ENCODE measurements around the gene TOR3A. TPM values are rescaled to one million over a fixed set of nuclear protein-coding genes. Genes with fewer than 3 reads are reported as not detected.
A peak's percentile ranks its signal among the peaks of the same experiment; 100 is the strongest.

TOR3A gene
- total and polyA plus RNA-seq, 2 of the 13 experiments (the other 11 are each of a cell fraction or from before 2014, with no cell fraction given) = 14.7 to 28.4 TPM

DNA sequence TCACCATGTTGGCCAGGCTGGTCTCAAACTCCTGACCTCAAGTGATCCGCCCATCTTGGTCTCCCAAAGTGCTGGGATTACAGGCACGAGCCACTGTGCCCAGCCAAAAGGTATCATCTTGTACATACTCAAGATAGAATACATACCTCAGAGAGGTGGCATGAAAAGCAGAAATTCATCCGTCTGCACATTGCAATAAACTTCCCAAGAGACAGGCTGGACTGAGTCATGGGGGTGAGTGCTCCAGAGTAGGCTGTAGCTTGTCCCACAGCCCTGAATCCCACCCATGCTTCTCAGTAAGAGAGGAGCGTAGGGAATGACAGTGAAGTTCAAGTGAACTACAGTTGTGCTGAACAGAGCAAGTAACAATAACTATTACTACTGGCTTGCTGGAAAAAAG is 19.7 kb downstream of the TOR3A start:
- DNase-seq (ENCODE audit: low spot score) = no peak
- Histone ChIP-seq H3K4me3 (replicated peaks in 1 of 3; ENCODE audit: insufficient read depth in 1 of 3, low read depth in 2 of 3, low read length in 3 of 3) (no peak overlapping the region), H3K4me2 (ENCODE audit: low read depth, low read length) (no peak overlapping the region), H4K20me1 (ENCODE audit: insufficient read depth, low read length) (no peaks in the 10 kb centered on the region), H3K36me3 (replicated peaks in 1 of 2; ENCODE audit: control insufficient read depth in 1 of 2, insufficient read depth in 2 of 2, low read length in 2 of 2) (peaks cover 3 to 10% of the 10 kb centered on the region in 2 experiments; a peak in 3 of 5 replicates), H3K27me3 (ENCODE audit: control insufficient read depth in 1 of 2, insufficient read depth in 2 of 2, low read length in 2 of 2) (no peaks in the 10 kb centered on the region), H3K27ac (ENCODE audit: extremely low read length, insufficient read depth, low read length) (no peak overlapping the region), H3K9ac (ENCODE audit: insufficient read depth, low read depth, low read length) (no peak overlapping the region), H2AFZ (ENCODE audit: low read length) (no peak overlapping the region), H3K79me2 (ENCODE audit: insufficient read depth, low read length) (no peaks in the 10 kb centered on the region), H3K4me1 (ENCODE audit: insufficient read depth, low read length) (peaks cover 59% of the 10 kb centered on the region), H3K9me3 (ENCODE audit: low read length) (no peaks in the 10 kb centered on the region)
- no TSS peak for BruUV-seq (replicated peaks)
- TF ChIP-seq PHF20 (CRISPR knock-in tag; IDR thresholded peaks at IDR 0.05) (no peak), ZNF367 (CRISPR knock-in tag; IDR thresholded peaks at IDR 0.05; ENCODE audit: borderline replicate concordance) (no peak), PPARG (CRISPR knock-in tag; conservative IDR thresholded peaks at IDR 0.05) (no peak), DPF2 (CRISPR knock-in tag; IDR thresholded peaks at IDR 0.05; ENCODE audit: borderline replicate concordance, low read depth) (no peak), NAIF1 (CRISPR knock-in tag; IDR thresholded peaks at IDR 0.05; ENCODE audit: borderline replicate concordance) (no peak)
- in situ Hi-C loops (cut with HindIII; ENCODE audit: extremely low pct_ligation_motif_present, low pct_unique_long_range_greater_than_20kb) = no loop called here
- no peak for ATAC-seq
- intact Hi-C loops (cut with micrococcal nuclease; ENCODE audit: unreplicated experiment) = no loop called here
- 96% methylated on average over 4 of the region's 4 CpGs for WGBS (ENCODE audit: low lambda C conversion rate)
- ChIA-PET CTCF (ENCODE audit: low intra/inter-chr PET ratio, low total read pairs) (no interaction called here), POLR2A (interaction anchor here (1.5 kb wide), 1 partner anchor 10 kb away, joined by 5 read pairs; no protein-coding TSS in a partner anchor)
- FAIRE-seq = no peak

DNA sequence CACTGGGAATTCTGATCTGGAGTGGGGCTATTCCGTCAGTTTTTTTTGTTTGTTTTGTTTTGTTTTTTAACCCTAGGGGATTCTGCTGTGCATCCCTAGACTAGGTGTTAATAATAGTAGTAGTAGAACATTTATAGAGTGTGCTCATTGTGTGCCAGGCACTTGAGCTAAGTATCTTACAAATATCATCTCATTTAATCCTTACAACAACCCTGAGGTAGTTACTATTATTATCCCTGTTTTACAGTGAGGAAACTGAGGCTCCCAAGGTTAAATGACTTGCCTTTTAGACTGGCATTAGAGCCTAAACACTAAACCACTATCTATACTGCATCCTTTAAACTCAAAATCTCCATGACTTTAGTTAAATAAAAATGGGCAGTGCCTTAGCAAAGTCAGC is 22.1 kb downstream of the TOR3A start:
- H3K4me3 ChIP-seq (replicated peaks in 1 of 3; ENCODE audit: insufficient read depth in 1 of 3, low read depth in 2 of 3, low read length in 3 of 3) = no peak overlapping the region
- H3K4me2 ChIP-seq (ENCODE audit: low read depth, low read length) = peak overlapping the region; percentile 64
- in situ Hi-C loops (cut with HindIII; ENCODE audit: extremely low pct_ligation_motif_present, low pct_unique_long_range_greater_than_20kb) (no loop called here), intact Hi-C loops (cut with micrococcal nuclease; ENCODE audit: unreplicated experiment) (no loop called here)
- FAIRE-seq (no peak), DNase-seq (ENCODE audit: low spot score) (no peak), ATAC-seq (no peak)
- H4K20me1 ChIP-seq (ENCODE audit: insufficient read depth, low read length) = no peaks in the 10 kb centered on the region
- H3K27ac ChIP-seq (ENCODE audit: extremely low read length, insufficient read depth, low read length) = peak overlapping the region; percentile 66
- H3K9ac ChIP-seq (ENCODE audit: insufficient read depth, low read depth, low read length) = peak overlapping the region; percentile 10; the same call in 1 of the 2 replicates
- H3K9me3 ChIP-seq (ENCODE audit: low read length) = no peaks in the 10 kb centered on the region
- peak; percentile 76; the same call in 1 of the 2 replicates for TF ChIP-seq REPIN1 (CRISPR knock-in tag; IDR thresholded peaks at IDR 0.05; ENCODE audit: borderline replicate concordance, low read depth)
- no peak for TF ChIP-seq GPN1 (CRISPR knock-in tag; IDR thresholded peaks at IDR 0.05; ENCODE audit: borderline replicate concordance)
- H3K79me2 ChIP-seq (ENCODE audit: insufficient read depth, low read length) = no peaks in the 10 kb centered on the region
- WGBS (ENCODE audit: low lambda C conversion rate) = 96% methylated on average over 1 of the region's 1 CpG
- H3K36me3 ChIP-seq (replicated peaks in 1 of 2; ENCODE audit: control insufficient read depth in 1 of 2, insufficient read depth in 2 of 2, low read length in 2 of 2) = peaks cover 9 to 27% of the 10 kb centered on the region in 2 experiments
- BruUV-seq (replicated peaks) = no TSS peak
- ChIA-PET CTCF (ENCODE audit: low intra/inter-chr PET ratio, low total read pairs) (no interaction called here), POLR2A (interaction anchor here (0.7 kb wide), 1 partner anchor 22 kb away, joined by 3 read pairs; no protein-coding TSS in a partner anchor)
- no peak overlapping the region for H2AFZ ChIP-seq (ENCODE audit: low read length)
- no peaks in the 10 kb centered on the region for H3K27me3 ChIP-seq (ENCODE audit: control insufficient read depth in 1 of 2, insufficient read depth in 2 of 2, low read length in 2 of 2)
- peaks cover 64% of the 10 kb centered on the region for H3K4me1 ChIP-seq (ENCODE audit: insufficient read depth, low read length)

Measured in HepG2 (cell line).